ENCODE measurements around the gene P2RY6. TPM values are rescaled to one million over a fixed set of nuclear protein-coding genes. Genes with fewer than 3 reads are reported as not detected.

Gene P2RY6
- total RNA-seq, 1 experiment from 2014 or later, result 0.15 TPM

DNA sequence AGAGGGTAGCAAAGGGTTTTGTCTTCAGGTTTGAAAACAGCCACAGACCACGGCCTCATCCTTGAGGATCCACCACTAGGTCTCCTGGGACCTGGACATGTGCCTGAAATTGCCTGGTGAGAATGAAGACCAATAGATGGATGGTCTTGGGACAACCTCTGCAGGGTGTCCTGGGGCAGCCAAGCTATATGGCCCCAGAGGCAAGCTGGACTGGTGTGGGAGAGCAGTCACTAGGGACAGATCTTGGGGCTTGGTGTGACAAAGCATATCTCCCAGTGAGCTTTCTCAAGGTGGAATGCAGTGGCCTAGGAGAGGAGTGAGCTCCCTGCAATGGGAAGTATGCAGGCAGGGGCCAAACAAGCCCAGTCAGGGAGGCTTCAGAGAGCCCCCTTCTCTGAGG is 13.6 kb downstream of the P2RY6 start (continued):
- TF ChIP-seq EZH2phosphoT487 (IDR thresholded peaks at IDR 0.05; ENCODE audit: borderline replicate concordance) (no peak), RAD21 (IDR thresholded peaks at IDR 0.05; ENCODE audit: low read depth) (no peak), SRF (IDR thresholded peaks at IDR 0.05; ENCODE audit: low read depth) (no peak), SIN3A (IDR thresholded peaks at IDR 0.05; ENCODE audit: low read depth) (no peak), SP1 (IDR thresholded peaks at IDR 0.05; ENCODE audit: low read depth) (no peak)

DNA sequence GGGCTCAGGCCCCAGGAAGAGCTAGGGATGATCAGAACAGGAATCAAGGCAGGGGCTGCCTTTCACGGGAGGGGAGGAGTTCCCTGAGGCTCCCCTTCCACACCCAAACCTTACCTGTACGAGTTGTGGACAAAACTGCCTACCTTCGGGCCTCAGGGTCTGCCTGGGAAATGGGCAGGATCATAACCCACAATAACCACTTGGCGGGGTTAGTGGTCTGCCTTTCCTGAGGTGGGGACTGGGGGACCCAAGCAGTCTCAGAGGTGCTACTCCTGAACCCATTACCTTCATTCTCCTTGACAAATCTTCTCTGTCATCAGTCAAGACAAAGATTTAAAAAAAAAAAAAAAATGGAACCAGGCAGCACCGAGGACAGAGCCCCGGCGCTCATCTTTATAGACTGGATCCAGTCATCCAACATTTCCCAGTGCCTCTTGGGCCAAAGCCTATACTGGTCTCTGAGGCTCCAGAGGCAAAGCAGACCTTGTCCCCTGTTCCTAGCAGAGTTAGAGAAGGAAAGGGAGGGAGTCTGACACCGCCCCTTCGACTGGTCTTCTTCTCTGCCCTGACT is 14.2 kb downstream of the P2RY6 start:
- no peak for ATAC-seq
- no peak overlapping the region for H2AFZ ChIP-seq (ENCODE audit: low read depth, low read length, poor library complexity, severe bottlenecking)
- no peaks in the 10 kb centered on the region for H3K36me3 ChIP-seq (ENCODE audit: control insufficient read depth in 1 of 2, insufficient read depth in 2 of 2, low read length in 2 of 2)
- DNase-seq (ENCODE audit: low read depth, low spot score), result no peak
- H3K27ac ChIP-seq (ENCODE audit: low read depth, low read length), result no peak overlapping the region
- H3K27me3 ChIP-seq (ENCODE audit: insufficient read depth, low read length), result 0 out of 2 replicates have a peak, but pooled peaks cover 2% of the 10 kb centered on the region
- H3K9ac ChIP-seq (ENCODE audit: low read length), result no peak overlapping the region
- no peak overlapping the region for H3K4me3 ChIP-seq (replicated peaks in 1 of 2; ENCODE audit: low read depth in 1 of 2, low read length in 2 of 2)
- ChIA-PET POLR2A (no interaction called here), RAD21 (ENCODE audit: low non-redundant PET in 1 of 2, low total read pairs in 2 of 2, uncharacterized antibody in 2 of 2, unreplicated experiment in 2 of 2) (no interaction called here), CTCF (no interaction called here)
- BruUV-seq (replicated peaks), result no TSS peak
- no peak for TF ChIP-seq CEBPB (IDR thresholded peaks at IDR 0.05; ENCODE audit: low read depth)
- no peak for TF ChIP-seq ELF1 (IDR thresholded peaks at IDR 0.05; ENCODE audit: borderline replicate concordance, low read depth)
- 0 out of 6 replicates have a peak, but pooled peaks of 1 of the 3 experiments have one; percentile 11 for TF ChIP-seq CTCF (IDR thresholded peaks at IDR 0.05 in 2 of 3, conservative IDR thresholded peaks at IDR 0.05 in 1 of 3; ENCODE audit: borderline replicate concordance in 1 of 3, insufficient read depth in 1 of 3, low read depth in 2 of 3, low read length in 2 of 3)
- no peak for TF ChIP-seq SIN3A (IDR thresholded peaks at IDR 0.05; ENCODE audit: low read depth)
- H3K9me2 ChIP-seq (ENCODE audit: insufficient read depth), result no peaks in the 10 kb centered on the region
- H4K20me1 ChIP-seq (ENCODE audit: insufficient read depth), result no peaks in the 10 kb centered on the region
- peaks cover 4 to 11% of the 10 kb centered on the region in 2 experiments; a peak in 2 of 4 replicates for H3K4me1 ChIP-seq (ENCODE audit: control insufficient read depth in 1 of 2, insufficient read depth in 2 of 2, low read length in 2 of 2)
- H3K4me2 ChIP-seq (ENCODE audit: low read length), result no peak overlapping the region
- H3K79me2 ChIP-seq (ENCODE audit: insufficient read depth, low read length), result no peaks in the 10 kb centered on the region
- intact Hi-C loops (cut with micrococcal nuclease), result no loop called here
- H3K9me3 ChIP-seq (ENCODE audit: control insufficient read depth in 1 of 2, insufficient read depth in 1 of 2, low read depth in 1 of 2, low read length in 2 of 2), result no peaks in the 10 kb centered on the region

All from HCT116 (cell line).